IMR-90 (cell line): Measurements from ENCODE around the gene AFTPH. TPM values are rescaled to one million over a fixed set of nuclear protein-coding genes. Genes with fewer than 3 reads are reported as not detected.

Source experiments
- ATAC-seq: fragments of 200-7000 bp; cut with Tn5 transposase; 2 replicates; pipeline ENCODE4 v1.9.1; 2020; ENCODE audit warnings: low read depth, mild to moderate bottlenecking, moderate library complexity
- BruUV-seq: library from RNA; stranded (reverse); fragments of 400-500 nt; replicated peaks from 2 replicates; lab custom pipeline; 2021; lab: Mats Ljungman, UMichigan
- CTCF ChIA-PET: fragments of 300-600 bp; formaldehyde crosslinking; extraction: SDS; loops from one replicate; lab custom pipeline; 2021; ENCODE audit warnings: antibody characterized with exemption; lab: Yijun Ruan, JAX
- POLR2A ChIA-PET: fragments of 300-600 bp; sonication (Branson Sonifier 250); formaldehyde crosslinking; loops from one replicate; lab custom pipeline; 2022; ENCODE audit warnings: antibody characterized with exemption; ENCODE audit not compliant: unreplicated experiment; lab: Charles Lee
- DNase-seq: peaks from one replicate; pipeline ENCODE4 v3.0.0; 2013
- H2AFZ ChIP-seq: replicated peaks from 2 replicates; pipeline ENCODE3; 2013; ENCODE audit warnings: low read length, mild to moderate bottlenecking; ENCODE audit not compliant: poor library complexity
- H2AK5ac ChIP-seq: 2 replicates; pipeline ENCODE4 v1.6.1; 2013; ENCODE audit warnings: low read depth, low read length, inconsistent platforms
- H2AK9ac ChIP-seq: replicated peaks from 2 replicates; pipeline ENCODE3; 2013; ENCODE audit warnings: mild to moderate bottlenecking, low read depth, low read length, moderate library complexity; ENCODE audit not compliant: poor library complexity
- H2BK120ac ChIP-seq: 2 replicates; pipeline ENCODE4 v1.6.1; 2013; ENCODE audit warnings: low read depth, low read length, inconsistent platforms
- H2BK15ac ChIP-seq: 3 replicates; pipeline ENCODE4 v1.6.1; 2013; ENCODE audit warnings: low read depth, low read length, inconsistent platforms
- H2BK20ac ChIP-seq: 2 replicates; pipeline ENCODE4 v1.6.1; 2013; ENCODE audit warnings: low read depth, mild to moderate bottlenecking, inconsistent platforms, low read length, moderate library complexity
- H2BK5ac ChIP-seq: 2 replicates; pipeline ENCODE4 v1.6.1; 2013; ENCODE audit warnings: mild to moderate bottlenecking, low read depth, low read length, inconsistent platforms; ENCODE audit not compliant: poor library complexity, severe bottlenecking
- H3K14ac ChIP-seq: replicated peaks from 2 replicates; pipeline ENCODE4 v1.6.1; 2013; ENCODE audit warnings: low read depth, low read length, inconsistent platforms
- H3K18ac ChIP-seq: 2 replicates; pipeline ENCODE4 v1.6.1; 2013; ENCODE audit warnings: low read depth, low read length, control low read depth
- H3K23ac ChIP-seq: 2 replicates; pipeline ENCODE4 v1.6.1; 2013; ENCODE audit warnings: low read depth, low read length, inconsistent platforms
- H3K27ac ChIP-seq: 2 replicates; pipeline ENCODE4 v1.5.1; 2013; ENCODE audit warnings: mild to moderate bottlenecking, control low read depth, low read length; ENCODE audit not compliant: insufficient read depth
- H3K27me3 ChIP-seq: 2 replicates; pipeline ENCODE4 v1.6.1; 2013; ENCODE audit warnings: low read length; ENCODE audit not compliant: control insufficient read depth, insufficient read depth
- H3K36me3 ChIP-seq: 2 replicates; pipeline ENCODE4 v1.6.1; 2013; ENCODE audit warnings: low read length, mixed read lengths; ENCODE audit not compliant: control insufficient read depth, insufficient read depth
- H3K4ac ChIP-seq: 2 replicates; pipeline ENCODE4 v1.6.1; 2013; ENCODE audit warnings: low read depth, low read length, inconsistent platforms
- H3K4me1 ChIP-seq: 2 replicates; pipeline ENCODE4 v1.6.1; 2013; ENCODE audit warnings: low read length, mixed read lengths; ENCODE audit not compliant: control insufficient read depth, insufficient read depth
- H3K4me2 ChIP-seq: 2 replicates; pipeline ENCODE4 v1.6.1; 2013; ENCODE audit warnings: low read depth, mild to moderate bottlenecking, control low read depth, low read length, moderate library complexity
- H3K4me3 ChIP-seq: 2 replicates; pipeline ENCODE4 v1.5.1; 2013; ENCODE audit warnings: low read depth, mild to moderate bottlenecking, control low read depth, low read length, moderate library complexity; ENCODE audit not compliant: insufficient read depth
- H3K56ac ChIP-seq: 2 replicates; pipeline ENCODE4 v1.6.1; 2013; ENCODE audit warnings: low read length, inconsistent platforms; ENCODE audit not compliant: insufficient read depth; ENCODE audit errors: extremely low read depth
- H3K79me1 ChIP-seq, 2 experiments: 2 replicates each; pipeline ENCODE4 v1.6.1; 2013; ENCODE audit warnings: low read length in 2 of 2, inconsistent platforms in 1 of 2, low read depth in 1 of 2
- H3K9ac ChIP-seq: 2 replicates; pipeline ENCODE4 v1.6.1; 2013; ENCODE audit warnings: low read depth, low read length, control low read depth
- H3K9me1 ChIP-seq: 2 replicates; pipeline ENCODE4 v1.6.1; 2013; ENCODE audit warnings: low read length, inconsistent platforms; ENCODE audit not compliant: insufficient read depth
- H3K9me3 ChIP-seq: 2 replicates; pipeline ENCODE4 v1.6.1; 2013; ENCODE audit warnings: low read length; ENCODE audit not compliant: control insufficient read depth, insufficient read depth
- H4K20me1 ChIP-seq: 2 replicates; pipeline ENCODE4 v1.6.1; 2013; ENCODE audit warnings: low read length, inconsistent platforms; ENCODE audit not compliant: insufficient read depth
- H4K5ac ChIP-seq: 2 replicates; pipeline ENCODE4 v1.6.1; 2013; ENCODE audit warnings: mild to moderate bottlenecking, low read depth, low read length, control low read depth
- H4K8ac ChIP-seq, 2 experiments: 2 replicates each; pipeline ENCODE4 v1.6.1; 2013; ENCODE audit warnings: low read depth in 2 of 2, low read length in 2 of 2, control low read depth in 1 of 2, inconsistent platforms in 1 of 2
- H4K91ac ChIP-seq: 2 replicates; pipeline ENCODE4 v1.6.1; 2013; ENCODE audit warnings: low read depth, low read length, inconsistent platforms; ENCODE audit not compliant: insufficient read depth
- BHLHE40 ChIP-seq: fragments of 150-350 bp; IDR thresholded peaks from 2 replicates; pipeline ENCODE4 v1.6.1; 2016; ENCODE audit warnings: mild to moderate bottlenecking, low read depth, low read length
- CEBPB ChIP-seq: IDR thresholded peaks from 2 replicates; pipeline ENCODE4 v1.6.1; 2012; ENCODE audit warnings: low read depth, low read length, improper control_type of control experiment
- CHD1 ChIP-seq: IDR thresholded peaks from 2 replicates; pipeline ENCODE4 v1.6.1; 2012; ENCODE audit warnings: low read depth, low read length, improper control_type of control experiment
- FOS ChIP-seq: fragments of 150-350 bp; IDR thresholded peaks from 2 replicates; pipeline ENCODE4 v1.6.1; 2016; ENCODE audit warnings: low read depth, low read length
- MAFK ChIP-seq: IDR thresholded peaks from 2 replicates; pipeline ENCODE4 v1.6.1; 2012; ENCODE audit warnings: low read depth, low read length, improper control_type of control experiment
- MXI1 ChIP-seq: IDR thresholded peaks from 2 replicates; pipeline ENCODE4 v1.6.1; 2012; ENCODE audit warnings: low read depth, mild to moderate bottlenecking, low read length, moderate library complexity, borderline replicate concordance
- NFE2L2 ChIP-seq: fragments of 150-350 bp; IDR thresholded peaks from 2 replicates; pipeline ENCODE4 v1.6.1; 2016; ENCODE audit warnings: low read depth, mild to moderate bottlenecking, low read length
- POLR2A ChIP-seq: IDR thresholded peaks from 2 replicates; pipeline ENCODE4 v1.6.1; 2012; ENCODE audit warnings: mild to moderate bottlenecking, low read depth, low read length
- RAD21 ChIP-seq: IDR thresholded peaks from 2 replicates; pipeline ENCODE4 v1.6.1; 2012; ENCODE audit warnings: low read length, improper control_type of control experiment
- RFX5 ChIP-seq: IDR thresholded peaks from 2 replicates; pipeline ENCODE4 v1.8.0; 2012; ENCODE audit warnings: low read depth, mild to moderate bottlenecking, low read length, moderate library complexity
- SMC3 ChIP-seq: fragments of 150-350 bp; IDR thresholded peaks from 2 replicates; pipeline ENCODE4 v1.6.1; 2016; ENCODE audit warnings: low read depth, mild to moderate bottlenecking, antibody characterized with exemption, low read length, moderate library complexity
- WGBS, 2 experiments: methylation state at CpG; one replicate each; pipeline versions ENCODE4 v1.1.5 to v1.1.7; 2013; ENCODE audit warnings: missing lambda C conversion rate in 2 of 2; ENCODE audit not compliant: insufficient read length in 1 of 2; ENCODE audit errors: extremely low coverage in 2 of 2; 5-methylcytosine and 5-hydroxymethylcytosine counted together
- dilution Hi-C: fragments of 300-500 bp; cut with HindIII; formaldehyde crosslinking; loops from one replicate; pipeline ENCODE4 v1.14.3; 2018; ENCODE audit warnings: low sequenced_read_pairs; ENCODE audit not compliant: unreplicated experiment
- in situ Hi-C: fragments of 300-500 bp; cut with MboI; formaldehyde crosslinking; loops from 3 replicates; pipeline ENCODE4 v1.14.3; 2019; ENCODE audit warnings: low sequenced_read_pairs, inconsistent platforms, mixed read lengths
- intact Hi-C: fragments of 100-400 bp; cut with micrococcal nuclease; formaldehyde crosslinking; loops from 2 replicates; pipeline ENCODE4 v1.10.0; 2022
- polyA plus RNA-seq, 3 experiments: library from polyadenylated mRNA; depleted of rRNA; stranded (reverse); fragments of >200 nt; gene quantifications; 2 replicates each; pipeline ENCODE4 v1.2.3, GENCODE V29; 2012; ENCODE audit warnings: low replicate concordance in 1 of 3
- total RNA-seq: library from RNA; depleted of rRNA; stranded (reverse); fragments of >200 nt; gene quantifications from 2 replicates; pipeline ENCODE4 v1.2.3, GENCODE V29; 2012
- TF ChIP-seq, protein P1 (sequence below): conservative IDR thresholded peaks from 2 replicates; pipeline ENCODE4 v1.5.1; 2012; ENCODE audit warnings: mild to moderate bottlenecking, low read depth, low read length, improper control_type of control experiment
- TF ChIP-seq, protein P2 (sequence below): fragments of 150-350 bp; IDR thresholded peaks from 2 replicates; pipeline ENCODE4 v1.6.1; 2017; ENCODE audit warnings: mild to moderate bottlenecking, antibody characterized with exemption, low read length, low read depth
- TF ChIP-seq, protein P3 (sequence below): fragments of 150-350 bp; IDR thresholded peaks from 2 replicates; pipeline ENCODE4 v1.6.1; 2016; ENCODE audit warnings: low read depth, mild to moderate bottlenecking, low read length, moderate library complexity, borderline replicate concordance

Gene AFTPH
- total and polyA plus RNA-seq, 2 of the 4 experiments (the other 2 are of a cell fraction) = 9.4 to 19.9 TPM

DNA sequence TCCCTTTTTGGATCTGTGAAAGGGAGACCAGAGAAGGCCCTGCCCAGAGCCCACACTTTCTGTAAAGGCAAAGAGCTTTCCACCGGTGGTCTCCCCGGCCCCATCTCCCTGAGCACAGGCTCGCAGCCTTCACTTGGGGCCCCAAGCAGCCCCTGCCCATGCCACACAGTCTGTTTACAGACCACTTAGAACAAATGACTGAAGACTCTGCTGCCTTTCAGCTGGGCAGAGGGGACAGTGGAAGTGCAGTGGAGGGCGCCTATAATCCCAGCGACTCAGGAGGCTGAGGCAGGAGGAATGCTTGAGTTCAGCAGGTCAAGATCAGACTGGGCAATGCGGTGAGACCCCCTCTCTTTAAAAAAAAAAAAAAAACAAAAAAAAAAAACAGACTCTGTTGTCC is 100.7 kb downstream of the AFTPH start:
- Histone ChIP-seq H4K20me1 (peaks cover 6% of the 10 kb centered on the region; the same call in 1 of the 2 replicates), H2BK15ac (no peak overlapping the region), H3K14ac (no peak overlapping the region), H3K27me3 (peaks cover 40% of the 10 kb centered on the region), H3K9me1 (no peaks in the 10 kb centered on the region), H2AFZ (no peak overlapping the region), H2AK9ac (no peak overlapping the region), H3K23ac (no peak overlapping the region), H3K4ac (no peak overlapping the region), H3K18ac (no peak overlapping the region), H3K9me3 (no peaks in the 10 kb centered on the region), H2BK20ac (no peak overlapping the region), H3K4me2 (no peak overlapping the region), H2AK5ac (no peak overlapping the region), H4K91ac (no peak overlapping the region), H3K36me3 (no peaks in the 10 kb centered on the region), H3K4me3 (no peak overlapping the region), H2BK5ac (no peak overlapping the region), H3K4me1 (no peaks in the 10 kb centered on the region; the same call in 1 of the 2 replicates), H3K27ac (no peak overlapping the region), H3K79me1 (no peaks in the 10 kb centered on the region), H4K5ac (no peak overlapping the region), H4K8ac (no peak overlapping the region), H3K56ac (no peak overlapping the region), H2BK120ac (no peak overlapping the region), H3K9ac (no peak overlapping the region)
- intact Hi-C loops = no loop called here
- no CpG with 5 or more reads among the region's 6 CpGs for WGBS, 2 experiments
- dilution Hi-C loops = no loop called here
- ATAC-seq (no peak), DNase-seq (no peak)
- ChIA-PET CTCF (no interaction called here), POLR2A (no interaction called here)
- no TSS peak for BruUV-seq
- in situ Hi-C loops = no loop called here
- TF ChIP-seq, protein P1, sequence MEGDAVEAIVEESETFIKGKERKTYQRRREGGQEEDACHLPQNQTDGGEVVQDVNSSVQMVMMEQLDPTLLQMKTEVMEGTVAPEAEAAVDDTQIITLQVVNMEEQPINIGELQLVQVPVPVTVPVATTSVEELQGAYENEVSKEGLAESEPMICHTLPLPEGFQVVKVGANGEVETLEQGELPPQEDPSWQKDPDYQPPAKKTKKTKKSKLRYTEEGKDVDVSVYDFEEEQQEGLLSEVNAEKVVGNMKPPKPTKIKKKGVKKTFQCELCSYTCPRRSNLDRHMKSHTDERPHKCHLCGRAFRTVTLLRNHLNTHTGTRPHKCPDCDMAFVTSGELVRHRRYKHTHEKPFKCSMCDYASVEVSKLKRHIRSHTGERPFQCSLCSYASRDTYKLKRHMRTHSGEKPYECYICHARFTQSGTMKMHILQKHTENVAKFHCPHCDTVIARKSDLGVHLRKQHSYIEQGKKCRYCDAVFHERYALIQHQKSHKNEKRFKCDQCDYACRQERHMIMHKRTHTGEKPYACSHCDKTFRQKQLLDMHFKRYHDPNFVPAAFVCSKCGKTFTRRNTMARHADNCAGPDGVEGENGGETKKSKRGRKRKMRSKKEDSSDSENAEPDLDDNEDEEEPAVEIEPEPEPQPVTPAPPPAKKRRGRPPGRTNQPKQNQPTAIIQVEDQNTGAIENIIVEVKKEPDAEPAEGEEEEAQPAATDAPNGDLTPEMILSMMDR = no peak
- TF ChIP-seq NFE2L2 (no peak), SMC3 (no peak), RFX5 (no peak), CEBPB (no peak), BHLHE40 (no peak), MAFK (no peak), RAD21 (no peak), FOS (no peak), POLR2A (no peak), CHD1 (no peak), MXI1 (no peak)
- TF ChIP-seq, protein P2, sequence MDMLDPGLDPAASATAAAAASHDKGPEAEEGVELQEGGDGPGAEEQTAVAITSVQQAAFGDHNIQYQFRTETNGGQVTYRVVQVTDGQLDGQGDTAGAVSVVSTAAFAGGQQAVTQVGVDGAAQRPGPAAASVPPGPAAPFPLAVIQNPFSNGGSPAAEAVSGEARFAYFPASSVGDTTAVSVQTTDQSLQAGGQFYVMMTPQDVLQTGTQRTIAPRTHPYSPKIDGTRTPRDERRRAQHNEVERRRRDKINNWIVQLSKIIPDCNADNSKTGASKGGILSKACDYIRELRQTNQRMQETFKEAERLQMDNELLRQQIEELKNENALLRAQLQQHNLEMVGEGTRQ = no peak
- TF ChIP-seq, protein P3, sequence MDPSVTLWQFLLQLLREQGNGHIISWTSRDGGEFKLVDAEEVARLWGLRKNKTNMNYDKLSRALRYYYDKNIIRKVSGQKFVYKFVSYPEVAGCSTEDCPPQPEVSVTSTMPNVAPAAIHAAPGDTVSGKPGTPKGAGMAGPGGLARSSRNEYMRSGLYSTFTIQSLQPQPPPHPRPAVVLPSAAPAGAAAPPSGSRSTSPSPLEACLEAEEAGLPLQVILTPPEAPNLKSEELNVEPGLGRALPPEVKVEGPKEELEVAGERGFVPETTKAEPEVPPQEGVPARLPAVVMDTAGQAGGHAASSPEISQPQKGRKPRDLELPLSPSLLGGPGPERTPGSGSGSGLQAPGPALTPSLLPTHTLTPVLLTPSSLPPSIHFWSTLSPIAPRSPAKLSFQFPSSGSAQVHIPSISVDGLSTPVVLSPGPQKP = no peak
